Right ventricle myocardium superior (tissue), 1 donor: ENCODE measurements around the gene CSMD2. TPM values are rescaled to one million over a fixed set of nuclear protein-coding genes. Genes with fewer than 3 reads are reported as not detected.

Experiments used
- ATAC-seq: fragments of 200-7000 bp; cut with Tn5 transposase; one replicate; pipeline ENCODE4 v1.9.1; 2020; ENCODE audit warnings: mild to moderate bottlenecking; ENCODE audit not compliant: poor library complexity
- DNase-seq: peaks from one replicate; pipeline ENCODE4 v3.0.0-alpha.2; 2020
- intact Hi-C: fragments of 100-400 bp; cut with DNase I; formaldehyde crosslinking; loops from one replicate; pipeline ENCODE4 v1.11.2; 2022
- total RNA-seq: library from RNA; stranded (reverse); fragmentation: NEBNext Ultra II Directional; extraction: Animal tissue kit (Norgen Biotek cat#: 25700); gene quantifications from one replicate; pipeline ENCODE4 v1.2.1, GENCODE V29; 2021
- donor health status: DM: no; HTN: yes; CAD: no; lungs with severe emphysema.

CSMD2 gene
- total RNA-seq, 1 donor from 2014 or later: 0.40 TPM

DNA sequence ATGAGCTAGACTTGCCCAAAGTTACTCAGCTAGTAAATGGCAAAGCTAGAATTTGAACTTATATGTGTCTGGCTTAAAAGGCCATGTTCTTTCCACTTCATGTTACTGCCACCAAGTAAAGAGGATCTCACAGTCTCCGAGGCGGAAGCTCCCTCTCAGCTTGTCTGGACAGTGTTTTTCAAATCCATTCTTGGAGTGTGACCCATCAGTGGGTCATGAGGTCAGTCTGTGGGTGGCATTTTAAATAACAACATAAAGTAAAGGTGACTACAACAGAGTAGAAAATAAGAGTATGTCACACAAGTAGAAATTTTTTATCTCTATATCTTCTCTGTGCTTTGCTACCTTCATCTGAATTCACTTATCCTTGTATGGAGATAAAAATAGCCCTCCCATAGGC lies 304.4 kb downstream of the CSMD2 start:
- intact Hi-C loops: no loop called here
- DNase-seq: no peak
- no peak for ATAC-seq

DNA sequence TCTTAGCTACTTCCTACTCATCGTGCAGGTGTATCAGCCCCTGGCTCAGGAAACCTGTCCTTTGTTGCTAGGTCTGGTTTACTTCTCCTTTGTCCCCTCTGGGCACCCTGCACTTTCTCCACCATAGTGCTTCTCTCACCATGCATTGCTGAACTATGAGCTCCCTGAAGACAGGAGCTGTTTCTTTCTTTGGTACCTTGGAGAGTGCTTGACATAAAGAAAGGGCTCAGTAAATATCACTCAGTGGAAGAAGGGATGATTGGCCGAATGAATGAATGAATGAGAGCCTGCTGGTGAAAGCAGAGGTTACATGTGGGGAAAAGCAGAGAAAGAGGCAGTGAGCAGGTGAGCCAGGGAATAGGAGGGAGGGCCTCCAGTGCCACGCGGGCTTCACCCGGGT lies 310.9 kb downstream of the CSMD2 start:
- intact Hi-C loops: no loop called here
- no peak for DNase-seq

DNA sequence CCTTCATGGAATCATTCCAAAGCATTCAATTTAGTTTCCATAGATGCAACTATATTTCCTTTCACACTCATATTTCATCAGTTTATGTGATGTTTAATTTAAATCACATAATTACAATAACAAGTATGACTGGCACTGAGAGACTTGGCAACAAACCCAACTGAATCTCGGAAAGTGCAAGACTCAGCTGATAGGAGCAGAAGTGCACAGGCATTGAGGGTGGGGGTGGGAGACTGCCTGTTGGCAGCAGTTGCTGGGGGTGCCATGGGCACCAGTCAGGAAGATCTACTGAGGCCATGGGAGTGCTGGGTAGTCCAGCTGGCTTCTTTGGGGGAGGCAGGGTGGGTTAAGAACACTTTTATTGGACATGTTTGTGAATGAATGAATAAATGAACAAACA lies 311.6 kb downstream of the CSMD2 start:
- intact Hi-C loops: no loop called here
- no peak for ATAC-seq
- no peak for DNase-seq

More for the DNA sequence above, 310.9 kb downstream of the CSMD2 start:
- ATAC-seq: no peak

DNA sequence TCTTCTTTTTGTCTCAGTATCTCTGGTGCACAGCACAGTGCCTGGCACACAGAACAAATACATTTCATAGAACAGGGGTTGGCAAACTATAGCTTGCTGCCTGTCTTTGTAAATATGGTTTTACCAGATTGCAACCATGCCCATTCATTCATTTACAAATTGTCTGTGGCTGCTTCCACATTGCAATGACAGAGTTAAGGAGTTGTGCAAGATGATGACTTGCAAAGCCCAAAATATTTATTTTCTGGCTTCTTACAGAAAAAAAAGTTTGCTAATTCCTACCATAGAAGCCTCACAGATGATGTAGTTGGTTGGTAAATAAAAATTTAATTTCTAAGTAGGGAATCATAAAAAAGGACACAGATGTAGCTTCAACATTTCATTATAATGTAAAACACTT lies 312.3 kb downstream of the CSMD2 start:
- DNase-seq (no peak), ATAC-seq (no peak)
- intact Hi-C loops: no loop called here

DNA sequence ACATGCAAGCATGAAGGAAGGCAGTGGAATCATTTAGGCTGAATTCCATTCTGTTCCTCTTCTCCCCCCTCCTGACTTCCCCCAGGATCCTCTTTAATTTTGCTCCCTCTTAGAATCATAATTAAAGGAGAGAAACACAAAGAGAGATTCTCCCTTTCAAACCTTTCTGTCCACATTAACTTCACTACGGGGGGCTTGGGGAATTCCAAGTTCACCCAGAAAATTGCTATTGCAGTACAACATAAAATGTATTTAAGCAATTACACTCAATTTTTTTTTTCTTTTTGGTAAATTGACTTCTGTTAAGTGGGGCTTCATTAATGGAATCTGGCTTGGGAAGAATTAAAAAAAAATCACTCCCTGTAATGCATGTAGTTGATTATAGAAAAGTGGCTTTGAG lies 314.5 kb downstream of the CSMD2 start:
- DNase-seq (no peak), ATAC-seq (no peak)
- intact Hi-C loops: no loop called here

DNA sequence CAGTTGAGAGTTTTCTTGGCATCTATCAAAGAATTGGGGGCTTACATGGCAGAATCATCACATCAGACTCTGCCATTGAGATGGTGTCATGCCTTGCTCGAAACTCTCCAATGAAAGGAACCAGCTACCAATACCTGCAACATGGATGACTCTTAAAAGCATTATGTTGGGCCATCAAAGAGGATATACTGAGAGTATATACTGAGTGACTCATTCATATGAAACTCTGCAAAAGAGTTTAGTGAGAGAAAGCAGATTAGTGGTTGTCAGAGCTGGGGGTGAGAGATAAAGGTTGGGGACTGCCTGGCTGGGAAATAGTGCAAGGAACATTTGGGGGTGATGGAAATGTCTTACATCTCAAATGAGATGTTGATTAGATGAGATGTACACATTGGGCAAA lies 315.8 kb downstream of the CSMD2 start:
- intact Hi-C loops: no loop called here
- ATAC-seq (no peak), DNase-seq (no peak)

DNA sequence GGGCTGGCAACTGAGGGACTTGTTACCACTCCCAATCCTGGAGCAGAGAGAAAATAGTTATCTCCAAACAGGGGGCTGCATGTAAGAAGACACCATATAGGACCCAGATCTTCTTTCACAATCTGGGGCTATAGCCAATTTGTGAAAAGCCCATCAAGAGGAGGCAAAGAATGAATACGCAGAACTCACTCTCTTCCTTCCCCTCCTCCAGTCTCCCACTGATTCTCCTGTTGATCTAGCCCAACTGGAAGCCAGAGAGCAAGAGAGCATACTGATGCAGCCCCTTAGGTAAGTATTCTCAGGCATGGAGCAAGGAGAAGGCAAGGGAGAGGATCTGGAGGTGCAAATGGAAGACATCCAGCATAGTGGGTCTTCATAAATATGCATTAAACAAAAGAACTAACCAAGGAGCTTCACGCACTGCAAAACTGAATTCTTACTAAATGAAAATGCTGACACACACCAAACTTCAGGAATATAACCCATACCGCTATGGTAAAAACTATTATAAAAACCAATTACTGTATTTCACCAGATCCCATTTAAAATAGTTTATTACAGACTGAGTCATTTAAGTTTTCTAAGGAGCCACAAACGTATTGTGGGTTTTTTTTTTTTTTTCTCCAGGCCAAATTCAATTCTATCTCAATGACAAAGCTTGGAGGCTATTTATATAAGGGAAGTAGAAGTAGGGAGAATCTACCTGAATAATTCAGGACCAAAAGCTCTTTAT lies 316.7 kb downstream of the CSMD2 start:
- intact Hi-C loops: no loop called here
- DNase-seq: no peak
- ATAC-seq: no peak

DNA sequence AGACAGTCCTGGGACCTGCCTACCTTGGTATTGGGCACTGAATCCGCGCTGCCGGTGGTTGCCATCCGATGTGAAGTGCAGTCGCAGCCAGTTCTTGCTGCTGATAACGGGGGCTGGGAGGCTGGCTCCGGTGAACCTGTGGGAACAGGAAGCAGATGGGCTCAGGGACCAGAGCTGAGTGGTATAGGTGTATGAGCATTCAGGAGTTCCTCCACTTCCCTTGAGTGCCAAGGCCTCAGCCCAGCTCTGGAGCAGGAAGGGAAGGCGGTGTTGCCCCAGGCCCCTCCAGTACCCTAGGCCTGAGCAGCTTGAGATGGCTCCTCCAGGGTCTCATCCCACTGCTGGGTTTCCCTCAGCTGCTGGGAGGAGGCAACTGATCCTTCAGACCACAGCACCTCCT lies 318.2 kb downstream of the CSMD2 start:
- DNase-seq: no peak
- ATAC-seq: no peak
- intact Hi-C loops: no loop called here

DNA sequence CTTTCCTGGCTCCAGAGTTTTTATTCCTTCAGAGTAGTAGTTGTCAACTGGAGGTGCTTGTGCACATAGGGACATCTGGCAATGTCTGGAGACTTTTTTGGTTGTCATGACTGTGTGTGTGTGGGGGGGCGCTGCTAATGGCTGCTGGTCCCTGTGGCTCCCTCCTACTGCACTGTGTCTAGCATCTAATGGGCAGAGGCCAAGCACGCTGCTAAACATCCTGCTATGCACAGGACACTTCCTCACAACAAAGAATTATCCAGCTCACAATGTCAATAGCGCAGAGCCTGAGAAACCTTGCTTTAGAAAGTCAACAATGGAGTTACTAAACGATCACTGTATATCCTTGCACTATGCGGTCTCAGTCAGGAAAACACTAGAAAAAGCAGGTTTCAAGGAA lies 320.9 kb downstream of the CSMD2 start:
- intact Hi-C loops: no loop called here
- ATAC-seq (no peak), DNase-seq (no peak)

DNA sequence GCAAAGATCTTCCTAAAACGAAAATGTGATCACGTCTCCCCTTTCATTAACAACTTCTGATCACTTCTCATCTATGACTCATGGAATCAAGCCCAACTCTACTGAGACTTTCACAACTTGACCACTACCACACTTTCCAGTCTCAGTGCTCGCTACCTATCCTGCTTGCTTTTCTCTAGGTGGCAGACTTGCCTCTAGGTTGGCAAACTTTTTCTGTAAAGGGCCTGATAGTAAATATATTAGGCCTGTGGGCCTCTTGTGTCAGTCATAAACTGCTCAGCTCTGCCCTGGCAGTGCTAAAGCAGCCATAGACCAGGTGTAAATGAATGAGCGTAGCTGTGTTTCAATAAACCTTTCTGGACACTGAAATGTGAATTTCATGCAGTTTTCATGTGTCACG lies 322.7 kb downstream of the CSMD2 start:
- ATAC-seq (no peak), DNase-seq (no peak)
- intact Hi-C loops: no loop called here

DNA sequence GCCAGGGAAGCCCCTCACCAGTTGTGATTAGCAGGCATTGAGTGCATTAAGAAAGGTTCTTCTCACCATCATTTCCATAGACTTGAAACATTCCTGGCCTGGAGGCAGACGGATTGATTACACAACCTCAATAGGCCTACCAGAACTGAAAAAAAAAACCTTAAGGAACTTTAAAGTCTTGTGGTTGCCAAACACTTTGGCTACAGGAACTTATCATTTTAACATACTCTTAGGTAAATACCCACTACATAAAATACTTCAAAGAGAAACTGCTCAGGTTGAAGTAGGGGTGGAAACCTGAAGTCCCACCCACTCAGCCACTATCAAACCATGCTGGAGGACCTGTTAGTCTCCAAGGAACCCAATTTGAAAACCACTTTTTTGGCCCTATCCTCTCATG lies 323.5 kb downstream of the CSMD2 start:
- intact Hi-C loops: no loop called here

DNA sequence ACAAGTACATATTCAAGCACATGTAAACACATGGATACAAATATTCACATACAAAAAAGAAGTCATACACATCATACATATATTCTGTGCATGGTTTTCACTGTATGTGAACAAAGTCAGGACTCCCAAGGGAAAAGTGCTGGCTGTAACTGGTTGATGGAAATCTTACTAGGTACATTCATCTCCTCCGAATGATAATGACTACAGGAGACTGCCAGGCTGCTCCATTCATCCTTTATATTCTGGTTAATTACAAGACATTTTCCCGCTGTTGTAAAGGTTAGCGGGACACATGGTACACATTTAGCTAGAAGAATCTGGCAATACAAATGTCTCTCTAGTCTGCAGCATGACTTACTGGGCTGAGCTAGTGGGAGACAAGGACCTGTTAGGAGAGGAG lies 327.4 kb downstream of the CSMD2 start:
- intact Hi-C loops: no loop called here
- no peak for DNase-seq
- ATAC-seq: no peak

More for the DNA sequence above, 323.5 kb downstream of the CSMD2 start:
- ATAC-seq (no peak), DNase-seq (no peak)

DNA sequence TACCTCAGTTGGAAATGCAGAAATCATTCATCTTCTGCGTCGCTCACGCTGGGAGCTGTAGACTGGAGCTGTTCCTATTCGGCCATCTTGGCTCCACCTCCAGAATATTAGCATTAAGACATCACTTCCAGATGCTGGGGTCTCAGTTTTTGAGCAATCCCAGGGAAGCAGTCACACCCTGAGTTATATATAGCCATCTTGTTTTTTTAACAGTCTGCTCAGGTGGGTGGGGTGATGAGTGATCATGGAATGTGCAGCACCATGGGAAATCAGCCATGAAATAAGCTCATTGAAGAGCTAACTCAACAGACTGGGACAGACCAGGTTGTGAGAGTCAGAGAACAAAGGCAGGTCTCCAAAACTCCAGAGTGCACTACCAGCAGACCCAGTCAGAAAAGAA lies 328.1 kb downstream of the CSMD2 start:
- ATAC-seq (no peak), DNase-seq (no peak)
- intact Hi-C loops: no loop called here

DNA sequence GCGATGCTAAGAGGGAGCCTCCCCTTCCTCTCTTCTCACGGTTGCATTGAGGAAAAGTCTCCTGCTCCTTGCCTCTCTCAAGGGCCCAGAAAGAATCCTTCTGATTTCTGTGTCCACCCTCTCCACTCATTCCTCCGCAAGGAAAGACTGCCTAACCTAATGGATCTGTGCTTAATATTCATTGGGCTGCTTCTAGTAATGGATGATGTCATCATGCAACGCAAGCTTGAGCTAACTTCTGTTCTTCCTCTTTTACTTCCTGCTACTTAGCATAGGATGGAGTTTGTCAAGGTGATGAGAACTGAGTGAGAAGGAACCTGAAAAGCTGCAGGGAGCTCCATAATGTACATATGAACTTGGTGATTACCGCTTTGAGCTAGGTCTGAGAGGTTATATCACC lies 336.4 kb downstream of the CSMD2 start:
- intact Hi-C loops: no loop called here
- DNase-seq: no peak

DNA sequence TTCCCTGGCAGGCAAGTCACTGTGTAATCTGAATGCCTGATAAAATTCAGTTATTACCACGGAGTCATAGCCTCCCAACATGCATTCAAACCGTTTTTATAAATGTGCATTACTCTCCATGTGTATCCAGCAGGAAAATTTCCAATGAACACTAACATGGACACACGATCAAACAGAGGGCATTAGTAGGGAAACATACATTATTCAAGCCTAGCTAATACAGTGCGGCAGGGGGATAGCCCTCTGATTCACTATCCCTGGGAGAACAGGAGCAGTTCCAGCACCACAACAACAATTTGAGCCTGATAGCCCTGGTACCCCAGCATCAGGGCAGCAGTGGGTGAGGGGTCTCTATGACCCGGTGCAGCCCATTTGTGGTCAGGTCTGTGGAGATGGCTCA lies 337.0 kb downstream of the CSMD2 start:
- intact Hi-C loops: no loop called here
- no peak for DNase-seq
- ATAC-seq: no peak

More for the DNA sequence above, 336.4 kb downstream of the CSMD2 start:
- ATAC-seq: no peak

DNA sequence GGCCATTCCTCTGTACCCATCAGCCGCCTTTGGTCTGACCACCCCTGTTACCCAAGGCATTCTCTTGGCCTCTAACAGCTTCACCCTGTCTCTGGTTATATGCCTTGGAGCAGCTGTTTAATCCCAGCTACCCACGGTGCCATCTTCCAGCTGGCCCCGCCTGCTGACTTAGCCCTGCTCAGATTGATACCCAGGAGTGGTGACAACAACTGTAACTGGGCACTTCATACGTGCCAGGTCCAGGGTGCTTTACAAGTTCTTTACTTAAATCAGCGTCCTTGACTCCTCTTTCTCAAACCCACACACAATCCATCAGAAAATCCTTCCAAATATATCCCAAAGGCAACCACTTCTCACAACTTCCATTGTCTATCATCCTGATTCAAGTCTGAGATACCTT lies 338.3 kb downstream of the CSMD2 start:
- no peak for DNase-seq
- intact Hi-C loops: no loop called here

DNA sequence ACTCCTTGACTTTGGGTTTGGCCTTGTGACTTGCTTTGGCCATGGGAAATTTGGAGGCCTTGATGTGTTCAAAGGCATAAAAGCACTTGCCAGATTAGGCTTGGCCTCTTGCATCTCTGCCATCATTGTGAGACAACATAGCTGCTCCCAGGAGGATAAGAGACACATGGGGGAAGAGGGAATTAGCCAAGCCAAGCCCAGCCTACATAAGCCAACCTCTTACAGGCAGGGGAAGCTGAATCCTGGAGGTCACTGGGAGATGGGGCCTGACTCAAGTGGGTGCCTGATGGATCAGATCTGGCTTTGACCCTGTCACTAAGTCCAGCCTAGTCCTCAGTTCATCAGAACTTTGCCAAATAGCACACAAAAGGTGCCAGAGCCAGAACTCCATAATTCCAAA lies 338.7 kb downstream of the CSMD2 start:
- ATAC-seq: no peak
- intact Hi-C loops: no loop called here
- DNase-seq: no peak

More for the DNA sequence above, 338.3 kb downstream of the CSMD2 start:
- ATAC-seq: no peak

DNA sequence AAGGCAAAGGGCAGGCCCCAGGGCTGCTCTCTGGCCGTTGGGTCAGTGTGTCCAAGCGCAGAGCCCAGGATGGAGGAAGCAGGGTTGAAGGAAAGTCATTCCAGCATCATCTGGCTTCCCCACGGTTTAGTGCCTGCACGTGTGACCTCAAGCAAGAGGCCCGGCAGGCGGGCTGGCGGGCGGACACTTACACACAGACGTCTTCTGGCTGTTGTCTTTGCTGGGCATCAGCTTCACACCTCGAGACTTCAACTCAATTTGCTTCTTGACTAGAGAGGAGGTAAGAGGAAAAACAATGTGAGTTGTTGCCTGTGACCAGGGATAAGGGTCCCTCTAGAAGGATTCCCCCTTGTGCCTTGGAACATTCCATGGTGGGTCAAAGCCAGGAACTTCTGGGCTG lies 339.5 kb downstream of the CSMD2 start:
- no peak for ATAC-seq
- intact Hi-C loops: no loop called here
- no peak for DNase-seq

DNA sequence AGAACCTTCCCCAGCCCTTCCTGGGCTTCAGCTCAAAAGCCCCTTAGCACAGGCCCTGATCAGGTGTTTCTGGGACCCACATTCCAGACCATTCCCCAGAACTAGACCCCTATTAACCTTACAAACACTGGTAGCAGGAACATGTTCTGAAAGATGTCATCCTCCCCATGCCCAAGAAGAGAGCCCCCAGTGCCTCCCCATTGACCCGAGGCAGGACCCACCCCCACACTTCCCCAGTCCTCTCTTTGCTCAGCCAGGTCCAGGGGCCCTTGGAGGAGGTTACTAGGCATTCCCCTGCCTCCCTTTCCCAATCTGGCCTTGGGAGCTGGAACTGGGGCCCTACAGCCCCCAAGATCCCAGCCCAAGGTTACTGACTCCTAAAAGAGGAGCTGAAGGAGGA lies 340.1 kb downstream of the CSMD2 start:
- no peak for ATAC-seq
- intact Hi-C loops: no loop called here
- DNase-seq: no peak

DNA sequence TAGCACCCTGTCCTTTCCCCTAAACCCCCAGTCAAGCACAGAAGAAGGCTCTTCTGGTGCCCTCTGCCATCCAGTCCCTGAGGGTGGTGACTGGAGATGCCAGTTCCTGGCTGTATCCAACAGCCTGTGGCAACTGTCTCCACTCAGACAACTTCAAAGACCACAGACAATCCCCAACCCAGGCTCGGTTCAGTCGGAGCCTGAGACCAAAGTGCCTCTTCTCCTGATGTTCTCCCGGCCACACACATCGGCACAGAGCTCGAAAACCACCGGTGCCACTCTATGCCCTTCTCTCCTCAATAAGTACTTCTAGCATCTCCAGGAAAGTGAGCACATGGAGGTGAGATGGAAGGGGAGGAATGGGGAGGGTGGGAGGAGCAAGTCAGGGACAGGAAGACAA lies 340.7 kb downstream of the CSMD2 start:
- DNase-seq: no peak

DNA sequence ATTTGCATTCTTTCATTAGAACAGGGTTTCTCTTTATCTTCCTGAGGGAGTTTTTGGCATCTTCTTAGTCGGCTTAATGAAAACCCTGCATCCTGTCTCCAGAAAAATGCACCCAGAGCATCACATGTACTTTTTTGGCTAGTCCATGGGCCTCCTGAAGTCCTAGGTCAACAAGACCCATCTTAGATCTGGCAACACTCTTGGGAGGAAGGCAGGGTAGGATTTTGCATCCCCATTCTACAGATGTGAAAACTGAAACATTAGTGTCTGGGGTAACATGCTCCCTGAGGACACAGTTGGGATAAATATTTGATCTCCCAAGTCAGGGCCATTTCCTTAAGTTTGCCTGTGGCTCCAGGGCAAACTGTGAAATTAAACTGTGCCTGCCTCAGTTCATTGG lies 341.2 kb downstream of the CSMD2 start:
- DNase-seq: no peak
- intact Hi-C loops: no loop called here
- ATAC-seq: no peak

More for the DNA sequence above, 340.7 kb downstream of the CSMD2 start:
- ATAC-seq: no peak
- intact Hi-C loops: no loop called here
